Keratinocyte (primary cell): Measurements from ENCODE around the gene SORBS2.

Experiments
- CTCF ChIP-seq, 3 experiments: IDR thresholded peaks in 1 of 3; conservative IDR thresholded peaks in 1 of 3; optimal IDR thresholded peaks in 1 of 3; 2 replicates in 2 of 3; 3 replicates in 1 of 3; pipeline versions ENCODE3 to v1.5.1; 2011; ENCODE audit warnings: low read length in 3 of 3, mild to moderate bottlenecking in 3 of 3, moderate library complexity in 2 of 3, control low read depth in 1 of 3, inconsistent platforms in 1 of 3; ENCODE audit not compliant: insufficient read depth in 2 of 3; ENCODE audit errors: extremely low read depth in 1 of 3
- EZH2 ChIP-seq: IDR thresholded peaks from one replicate; pipeline ENCODE4 v1.6.1; 2012; ENCODE audit warnings: inconsistent platforms, mild to moderate bottlenecking, low read length, moderate library complexity

GRCh38 chr4:185764876-185765275 lies 47.1 kb downstream of the SORBS2 start:
- no peak for TF ChIP-seq CTCF (optimal IDR thresholded peaks at IDR 0.05 in 1 of 3, IDR thresholded peaks at IDR 0.05 in 1 of 3, conservative IDR thresholded peaks at IDR 0.05 in 1 of 3; ENCODE audit: extremely low read depth in 1 of 3, insufficient read depth in 2 of 3, low read length in 3 of 3)
- TF ChIP-seq EZH2, result no peak
